GM18519 (cell line): ENCODE measurements around the gene DLGAP4.

ENCODE experiments used
- ATAC-seq: cut with Tn5 transposase; IDR thresholded peaks from one replicate; pipeline ENCODE4 v1.9.1; 2021; ENCODE audit warnings: mild to moderate bottlenecking, moderate library complexity; ENCODE audit not compliant: unreplicated experiment, low FRiP score

DLGAP4 gene

GRCh38 chr20:36573103-36573797 lies 267.1 kb downstream of the DLGAP4 start, which contains the start of gene TGIF2:
Gene TGIF2 (plus strand): TSS chr20:36573597. CDS start chr20:36578775, 5,178 bp downstream.
- peak; percentile 44 for ATAC-seq

DNA sequence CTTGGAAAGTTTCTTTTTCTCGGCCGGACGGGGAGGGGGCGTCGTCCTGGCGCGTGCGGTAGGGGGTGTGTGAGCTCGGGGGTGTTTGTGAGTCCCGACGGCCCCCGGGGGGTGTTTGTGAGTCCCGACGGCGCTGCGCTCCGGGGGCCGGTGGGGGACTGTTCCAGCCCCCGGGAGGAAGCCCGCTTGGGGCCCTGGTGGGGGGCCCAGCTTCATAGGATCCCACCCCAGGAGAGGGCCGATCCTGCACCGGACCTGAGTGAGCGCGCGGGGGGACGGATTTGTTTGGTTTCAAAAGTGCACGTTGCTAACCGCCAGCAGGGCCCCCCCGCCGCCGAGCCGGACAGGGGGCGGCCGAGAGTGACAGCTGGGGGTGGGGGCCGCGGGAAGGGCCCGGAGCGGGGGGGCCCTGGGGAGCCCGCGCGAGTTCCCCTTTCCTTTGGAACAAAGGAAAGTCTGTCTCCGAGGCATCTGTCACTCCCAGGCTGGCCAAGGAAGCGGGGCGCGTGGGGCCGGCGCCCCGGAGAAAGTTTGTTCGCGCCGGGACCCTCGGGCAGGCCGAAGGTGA lies 267.7 kb downstream of the DLGAP4 start:
- no peak for ATAC-seq

DNA sequence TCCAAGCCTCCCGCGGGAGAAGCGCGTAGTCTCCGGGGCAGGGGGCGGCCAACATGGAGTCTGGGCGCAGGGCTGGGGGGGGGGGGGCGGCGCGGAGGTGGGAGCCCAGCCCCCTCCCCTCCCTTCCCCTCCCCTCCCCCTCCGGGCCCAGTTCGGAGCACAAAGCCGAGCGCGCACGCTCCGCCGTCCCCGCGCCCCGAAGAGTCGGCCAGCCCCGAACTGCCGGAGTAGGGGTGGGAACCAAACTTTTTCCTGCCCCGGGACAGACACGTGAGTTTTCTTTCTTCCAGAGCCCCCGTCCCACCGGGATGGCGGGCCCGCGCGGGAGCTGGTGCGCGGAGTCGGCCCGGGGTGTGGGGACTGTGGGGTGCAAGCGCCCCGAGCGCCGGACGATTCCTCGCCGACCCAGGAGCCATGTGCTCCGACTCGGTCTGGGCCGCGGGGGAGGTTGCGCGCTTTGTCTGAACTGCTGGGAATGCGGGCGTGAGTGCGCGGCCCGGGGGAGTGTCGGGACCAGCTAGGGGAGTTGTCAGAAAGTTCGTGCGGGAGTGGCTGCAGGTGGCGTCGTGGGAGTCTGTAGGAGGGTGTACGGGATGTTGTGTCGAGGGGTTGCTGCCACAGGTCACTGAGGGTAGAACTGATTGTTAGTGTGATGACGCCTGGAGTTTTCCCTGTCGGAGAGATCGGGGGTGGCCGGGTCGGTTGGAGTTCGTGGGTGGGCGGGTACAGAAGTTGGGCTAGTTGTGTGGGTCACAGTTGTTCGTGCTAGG lies 268.4 kb downstream of the DLGAP4 start:
- no peak for ATAC-seq

GRCh38 chr20:36576081-36576445 lies 269.9 kb downstream of the DLGAP4 start:
- ATAC-seq = no peak
